HT-29 (cell line): ENCODE measurements around the gene TCHP. TPM values are rescaled to one million over a fixed set of nuclear protein-coding genes. Genes with fewer than 3 reads are reported as not detected.

ENCODE experiments used
- DNase-seq: peaks from one replicate; pipeline ENCODE4 v3.0.0-alpha.2; 2015; ENCODE audit warnings: low spot score
- total RNA-seq: library from RNA; depleted of rRNA; stranded (reverse); fragments of >200 nt; shearing (Covaris generic); gene quantifications from 2 replicates; pipeline ENCODE4 v1.2.3, GENCODE V29; 2014

The TCHP gene
- total RNA-seq, 1 experiment from 2014 or later: 8.8 TPM

GRCh38 chr12:109932878-109933503 lies 32.9 kb downstream of the TCHP start:
- DNase-seq: no peak

GRCh38 chr12:109934026-109934425 lies 34.0 kb downstream of the TCHP start:
- DNase-seq: peak; percentile 55

GRCh38 chr12:109937371-109937770 lies 37.3 kb downstream of the TCHP start:
- DNase-seq: no peak

GRCh38 chr12:109938947-109939346 lies 38.9 kb downstream of the TCHP start:
- DNase-seq: no peak

DNA sequence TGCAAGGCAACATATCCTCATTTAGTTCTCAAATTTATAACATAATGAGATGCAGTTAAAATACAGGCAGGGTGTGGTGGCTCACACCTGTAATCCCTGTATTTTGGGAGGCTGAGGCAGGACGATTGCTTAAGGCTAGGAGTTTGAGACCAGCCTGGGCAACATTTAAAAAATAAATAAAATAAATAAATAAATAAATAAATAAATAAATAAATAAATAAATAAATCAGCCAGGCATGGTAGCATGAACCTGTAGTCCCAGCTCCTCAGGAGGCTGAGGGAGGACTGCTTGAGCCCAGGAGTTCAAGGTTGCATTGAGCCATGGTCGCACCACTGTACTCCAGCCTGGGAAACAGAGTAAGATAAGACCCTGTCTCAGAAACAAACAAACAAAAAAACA lies 39.4 kb downstream of the TCHP start:
- DNase-seq: no peak

- DNase-seq: no peak
Observed at GRCh38 chr12:109940339-109940923, 40.4 kb downstream of the TCHP start.

DNA sequence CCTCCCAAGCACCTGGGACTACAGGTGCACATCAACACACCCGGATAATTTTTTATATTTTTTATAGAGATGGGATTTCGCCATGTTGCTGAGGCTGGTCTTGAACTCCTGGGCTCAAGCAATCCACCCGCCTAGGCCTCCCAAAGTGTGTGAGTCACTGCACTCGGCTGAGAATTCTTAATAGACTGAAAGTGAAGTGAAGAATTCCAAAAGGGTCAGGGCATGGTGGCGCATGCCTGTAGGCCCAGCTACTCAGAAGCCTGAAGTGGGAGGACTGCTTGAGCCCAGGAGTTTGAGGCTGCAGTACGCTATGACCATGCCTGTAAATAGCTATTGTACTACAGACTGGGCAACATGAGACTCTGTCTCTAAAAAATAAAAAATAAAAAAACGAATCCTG lies 43.7 kb downstream of the TCHP start:
- DNase-seq: no peak

DNA sequence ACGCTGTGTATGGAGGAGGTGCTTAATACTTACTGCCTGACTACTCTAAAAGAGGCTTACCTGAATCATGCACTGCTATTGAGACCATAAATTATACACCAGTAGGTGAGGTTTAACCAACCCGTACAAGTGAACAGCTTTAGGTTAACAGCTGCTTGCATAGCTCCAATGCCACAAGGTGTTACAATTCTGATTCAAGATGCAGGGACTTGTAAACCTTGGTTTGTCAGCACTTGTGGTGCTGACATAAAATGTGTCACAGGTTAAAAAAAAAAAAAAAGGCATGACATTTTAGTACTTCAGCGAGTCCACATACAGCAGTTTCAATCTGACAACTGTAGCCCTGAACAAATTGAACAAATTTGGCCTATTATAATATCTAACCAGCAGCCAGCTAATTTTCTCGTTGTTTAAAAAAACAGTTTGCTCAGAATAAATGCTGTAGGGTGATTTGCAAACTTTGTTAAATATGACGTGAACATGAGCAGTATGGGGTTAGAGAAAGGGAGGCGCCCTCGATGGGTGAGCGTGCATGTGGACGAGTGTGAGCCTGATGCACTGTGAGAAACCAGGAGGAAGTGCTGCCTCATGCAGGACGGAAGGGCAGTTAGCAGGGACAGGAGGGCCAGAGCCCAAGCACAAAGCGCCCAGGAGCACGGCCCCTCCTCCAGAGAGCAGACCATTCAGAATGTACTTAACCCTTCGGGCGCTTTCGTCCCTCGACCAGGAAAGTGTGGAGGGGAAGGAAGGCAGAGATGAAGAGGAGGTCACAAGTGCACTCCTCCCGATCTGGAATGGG lies 44.7 kb downstream of the TCHP start:
- DNase-seq: no peak

DNA sequence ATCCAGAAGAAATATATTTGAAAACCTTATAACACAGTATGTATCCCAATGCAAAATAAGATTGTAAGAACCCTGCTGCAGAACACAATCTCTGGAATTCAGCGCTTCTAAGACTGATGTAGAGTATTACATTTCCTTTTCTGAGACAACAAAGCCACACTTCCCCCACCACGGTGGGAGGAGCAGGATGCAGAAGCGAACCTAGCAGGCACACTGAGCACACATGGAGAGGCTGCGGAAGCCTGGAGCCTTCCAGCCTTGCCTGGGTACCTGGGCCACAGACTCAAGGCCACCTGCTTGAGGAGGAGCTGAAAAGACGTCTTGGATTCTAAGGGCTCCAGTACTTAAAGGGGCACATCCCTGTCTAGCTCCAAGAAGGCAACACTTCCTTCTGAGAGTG lies 46.4 kb downstream of the TCHP start:
- no peak for DNase-seq

DNA sequence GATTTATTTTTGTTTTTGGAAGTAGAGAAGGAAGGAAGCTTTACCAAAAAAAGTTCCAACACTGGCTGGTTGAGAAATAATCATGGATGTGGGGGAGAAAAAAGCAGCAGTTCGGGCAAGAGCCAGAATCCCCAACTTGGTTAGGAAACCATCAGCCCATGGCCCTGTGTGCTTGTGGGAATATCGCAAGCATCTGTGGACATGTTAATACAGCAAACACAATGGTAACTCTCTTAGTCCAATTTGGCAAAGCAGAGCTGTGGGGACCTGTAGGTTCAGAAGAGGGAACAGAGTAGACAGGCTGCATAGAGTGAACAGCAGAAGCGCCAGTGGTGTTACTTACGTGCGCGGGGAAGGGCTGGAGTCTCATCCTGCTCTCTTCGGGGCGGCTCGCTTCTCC lies 46.8 kb downstream of the TCHP start:
- no peak for DNase-seq

GRCh38 chr12:109947521-109947920 lies 47.4 kb downstream of the TCHP start:
- DNase-seq: no peak

GRCh38 chr12:109948368-109948767 lies 48.3 kb downstream of the TCHP start:
- DNase-seq: no peak

DNA sequence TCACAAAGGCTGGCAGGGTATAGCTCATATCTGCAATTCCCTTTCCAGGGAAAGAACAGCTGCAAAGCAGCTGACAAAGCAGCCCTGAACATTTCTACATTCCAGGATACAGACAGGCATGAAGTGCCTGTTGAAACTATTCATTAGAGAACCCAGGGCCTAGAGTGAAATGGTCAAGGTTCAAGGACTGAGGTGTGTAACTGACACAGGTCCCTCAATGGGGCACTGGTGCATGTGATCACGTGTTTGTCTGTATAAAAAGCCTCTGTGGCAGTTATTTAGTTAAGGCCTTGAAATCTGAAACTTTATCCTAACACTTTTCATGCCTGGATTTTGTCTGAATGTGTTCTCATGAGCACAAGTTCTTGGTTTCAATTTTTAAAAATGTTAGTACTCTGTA lies 49.0 kb downstream of the TCHP start:
- no peak for DNase-seq

DNA sequence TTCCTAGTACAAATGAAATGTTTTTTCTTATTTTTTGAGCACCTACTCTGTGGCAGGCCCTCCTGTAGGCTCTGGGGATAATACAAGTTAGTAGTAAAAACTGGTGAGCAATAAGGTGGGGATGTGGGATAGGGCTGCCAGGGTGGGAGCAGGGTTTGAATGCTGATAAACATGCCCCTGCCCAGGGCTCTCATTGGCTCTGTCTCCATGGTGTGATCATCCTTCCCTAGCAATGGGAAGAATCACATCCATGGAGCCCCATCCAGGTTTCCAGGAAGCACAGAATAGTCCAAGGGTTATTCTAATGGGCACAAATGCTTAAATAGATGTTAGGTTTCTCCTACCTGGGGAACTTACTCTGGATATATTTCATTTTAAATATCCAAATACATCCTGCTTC lies 50.6 kb downstream of the TCHP start:
- no peak for DNase-seq

- no peak for DNase-seq
Observed at GRCh38 chr12:109951136-109951535, 51.1 kb downstream of the TCHP start.

GRCh38 chr12:109951751-109952150 lies 51.7 kb downstream of the TCHP start:
- peak; percentile 31 for DNase-seq

DNA sequence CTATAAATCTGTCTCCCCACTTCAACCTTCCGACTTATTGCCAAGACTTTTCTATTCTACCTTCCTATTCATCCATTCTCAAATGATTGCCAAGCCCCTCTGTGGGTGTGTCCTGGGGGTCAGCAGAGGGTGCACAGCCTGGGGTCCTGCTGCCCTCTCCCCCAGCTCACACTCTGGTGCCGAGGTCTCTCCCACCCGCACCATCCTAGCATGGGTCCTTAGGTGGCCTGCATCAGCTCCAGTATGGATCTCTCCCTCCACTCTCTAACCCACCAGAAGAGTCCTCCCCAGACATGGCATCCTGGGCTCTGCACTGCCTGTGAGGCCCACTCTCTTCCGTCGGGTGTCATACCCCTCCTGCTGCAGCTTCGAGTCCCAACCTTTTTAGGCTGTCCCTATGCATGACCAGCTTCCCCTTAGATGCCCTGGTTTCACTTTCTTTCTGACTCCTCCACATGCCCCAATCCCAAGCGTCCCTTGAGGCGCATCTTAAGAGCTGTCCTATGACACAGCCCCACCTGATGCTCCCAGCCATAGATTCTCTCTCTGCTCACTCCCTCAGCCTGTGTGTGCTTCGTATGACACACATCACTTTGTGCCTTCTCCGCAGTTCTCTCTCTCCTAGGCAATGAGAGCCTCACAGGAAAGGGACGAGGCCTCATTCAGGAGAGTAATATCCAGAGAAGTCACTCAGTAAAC lies 52.2 kb downstream of the TCHP start:
- no peak for DNase-seq

DNA sequence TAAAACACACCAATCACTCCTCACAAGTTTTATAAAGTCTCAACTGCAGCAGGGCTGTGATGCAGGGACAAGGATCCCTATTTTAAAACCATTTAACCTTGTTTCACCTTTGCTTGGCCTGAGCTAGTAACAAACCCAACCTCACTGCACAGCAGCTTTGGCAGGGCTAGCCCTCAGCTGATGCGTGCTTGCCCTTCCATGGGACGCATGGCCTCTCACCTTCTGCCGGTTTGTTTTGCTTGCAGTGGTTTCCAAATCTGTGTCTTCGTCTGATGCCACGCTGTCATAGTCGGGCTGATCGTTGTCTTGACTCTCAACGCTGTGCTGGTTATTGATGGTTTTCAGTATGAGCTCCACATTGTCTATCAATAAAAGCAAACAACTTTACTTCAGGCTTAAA lies 52.8 kb downstream of the TCHP start:
- DNase-seq: no peak

DNA sequence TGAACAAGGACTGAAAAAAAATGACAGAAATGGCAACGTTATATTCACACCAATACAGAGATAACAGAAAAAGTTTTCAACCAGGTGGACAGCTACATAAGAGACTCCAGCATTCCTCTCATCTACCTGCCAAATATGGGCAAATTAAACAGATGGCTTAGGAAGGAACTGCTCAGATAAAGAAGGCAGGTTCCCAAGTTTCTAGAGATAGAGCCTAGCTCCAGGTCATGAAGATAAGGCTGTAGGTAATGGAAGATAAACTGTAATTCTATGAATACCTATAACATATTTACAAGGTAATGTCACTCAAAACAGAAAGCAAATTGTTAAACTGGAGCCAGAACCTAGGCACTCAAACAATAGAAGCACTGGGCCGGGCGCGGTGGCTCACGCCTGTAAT lies 53.6 kb downstream of the TCHP start:
- no peak for DNase-seq

GRCh38 chr12:109958374-109958773 lies 58.3 kb downstream of the TCHP start:
- DNase-seq: no peak

GRCh38 chr12:109959411-109960093 lies 59.5 kb downstream of the TCHP start:
- DNase-seq: no peak

DNA sequence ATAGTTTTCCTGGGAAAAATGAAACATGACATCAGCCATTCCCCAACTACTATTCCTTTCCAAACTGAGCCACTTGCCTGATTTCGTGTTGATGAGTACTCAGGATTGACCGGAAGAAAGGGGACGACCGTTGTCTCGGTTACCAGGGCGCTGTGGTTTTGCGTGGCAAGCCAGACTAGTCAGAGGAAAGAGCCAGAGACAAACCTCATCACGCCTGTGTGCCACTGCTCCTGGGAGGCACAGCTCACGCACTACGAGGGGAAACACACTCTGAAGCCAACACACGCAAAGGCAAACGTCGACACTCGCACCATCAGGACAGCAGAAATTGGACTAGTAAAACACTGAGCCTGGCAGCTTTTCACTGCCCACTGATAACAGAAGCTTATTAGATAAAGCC lies 61.1 kb downstream of the TCHP start:
- no peak for DNase-seq
